A673 (cell line): ENCODE data around the gene MTHFD1L. TPM values are rescaled to one million over a fixed set of nuclear protein-coding genes. Genes with fewer than 3 reads are reported as not detected.

ENCODE experiments used
- BruUV-seq: library from RNA; stranded (reverse); fragments of 400-500 nt; replicated peaks from 2 replicates; lab custom pipeline; 2021; lab: Mats Ljungman, UMichigan
- CTCF ChIA-PET: fragments of 300-600 bp; sonication (Branson Sonifier 250); formaldehyde crosslinking; loops from one replicate; lab custom pipeline; 2022; ENCODE audit warnings: antibody characterized with exemption; lab: Charles Lee
- POLR2A ChIA-PET: fragments of 300-600 bp; sonication (Branson Sonifier 250); formaldehyde crosslinking; loops from one replicate; lab custom pipeline; 2022; ENCODE audit warnings: antibody characterized with exemption; ENCODE audit not compliant: low non-redundant PET; lab: Charles Lee
- DNase-seq: peaks from one replicate; pipeline ENCODE4 v3.0.0-alpha.2; 2015; ENCODE audit warnings: low spot score
- H3K27ac ChIP-seq: fragments of 200-600 bp; sonication (generic); 2 replicates; pipeline ENCODE4 v1.5.1; 2016; ENCODE audit warnings: mixed run types, low read depth, mild to moderate bottlenecking, mixed read lengths, antibody characterized with exemption, low read length; ENCODE audit not compliant: poor library complexity, severe bottlenecking
- H3K27me3 ChIP-seq: fragments of 200-600 bp; sonication (generic); replicated peaks from 2 replicates; pipeline ENCODE4 v1.6.1; 2017; ENCODE audit warnings: mixed run types, low read depth, mild to moderate bottlenecking, mixed read lengths, antibody characterized with exemption, low read length; ENCODE audit not compliant: insufficient read depth, poor library complexity
- H3K36me3 ChIP-seq: fragments of 200-600 bp; sonication (generic); 2 replicates; pipeline ENCODE4 v1.6.1; 2016; ENCODE audit warnings: mixed run types, mild to moderate bottlenecking, mixed read lengths, antibody characterized with exemption, low read length; ENCODE audit not compliant: insufficient read depth, poor library complexity, severe bottlenecking
- H3K4me1 ChIP-seq: fragments of 200-600 bp; sonication (generic); 2 replicates; pipeline ENCODE4 v1.6.1; 2017; ENCODE audit warnings: mixed run types, mild to moderate bottlenecking, mixed read lengths, antibody characterized with exemption, low read length; ENCODE audit not compliant: insufficient read depth, poor library complexity, severe bottlenecking
- H3K4me3 ChIP-seq: fragments of 200-600 bp; sonication (generic); 2 replicates; pipeline ENCODE4 v1.5.1; 2016; ENCODE audit warnings: low read depth, mixed run types, mild to moderate bottlenecking, mixed read lengths, low read length; ENCODE audit not compliant: poor library complexity, severe bottlenecking
- H3K9me3 ChIP-seq: fragments of 200-600 bp; sonication (generic); 2 replicates; pipeline ENCODE4 v1.6.1; 2016; ENCODE audit warnings: mixed run types, low read depth, mild to moderate bottlenecking, mixed read lengths, antibody characterized with exemption, low read length; ENCODE audit not compliant: poor library complexity, severe bottlenecking
- EZH2 ChIP-seq: fragments of 200-600 bp; sonication (generic); IDR thresholded peaks from 2 replicates; pipeline ENCODE4 v1.6.1; 2017; ENCODE audit warnings: borderline replicate concordance, low read depth, mild to moderate bottlenecking, mixed read lengths, antibody characterized with exemption, low read length; ENCODE audit not compliant: poor library complexity, severe bottlenecking
- intact Hi-C: fragments of 100-400 bp; cut with micrococcal nuclease; formaldehyde crosslinking; loops from one replicate; pipeline ENCODE4 v1.10.0; 2022; ENCODE audit not compliant: unreplicated experiment
- total RNA-seq: library from RNA; stranded (reverse); gene quantifications from 2 replicates; pipeline ENCODE4 v1.2.3, GENCODE V29; 2021
- TF ChIP-seq, protein P1 (sequence below): fragments of 300-800, 200-600 bp; sonication (generic); conservative IDR thresholded peaks from 2 replicates; pipeline ENCODE4 v1.5.1; 2017; ENCODE audit warnings: low read depth, mild to moderate bottlenecking, antibody characterized with exemption, low read length, moderate library complexity, mixed read lengths

MTHFD1L gene
- total RNA-seq, 1 experiment from 2014 or later: 78.7 TPM

DNA sequence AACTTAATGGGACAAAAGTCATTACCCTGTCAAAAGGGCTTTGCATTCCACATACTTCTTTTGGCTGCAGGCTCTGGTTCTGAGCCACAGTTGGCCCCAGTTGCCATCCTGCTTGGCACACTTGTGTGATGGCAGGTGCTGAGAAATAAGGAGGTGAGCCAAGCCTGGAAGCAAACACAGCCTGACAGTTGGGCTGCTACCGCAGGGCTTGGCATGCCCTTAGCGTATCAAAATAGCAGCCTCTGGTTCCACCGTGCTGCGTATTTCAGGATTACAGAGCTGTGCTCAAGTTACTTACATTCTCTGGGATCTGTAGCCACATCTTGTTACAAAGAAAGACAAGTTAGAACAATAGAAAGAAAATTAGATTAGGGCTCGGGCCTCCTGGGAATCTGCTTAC is 11.1 kb downstream of the MTHFD1L start:
- Histone ChIP-seq H3K27ac (peak overlapping the region; percentile 3), H3K4me3 (no peak overlapping the region), H3K27me3 (no peaks in the 10 kb centered on the region), H3K36me3 (peaks cover 4% of the 10 kb centered on the region), H3K9me3 (no peaks in the 10 kb centered on the region), H3K4me1 (peaks cover 16% of the 10 kb centered on the region)
- DNase-seq: peak; percentile 33
- CTCF ChIA-PET: interaction anchor here (0.7 kb wide), 1 partner anchor 923 kb away, joined by 3 read pairs; no protein-coding TSS in a partner anchor
- POLR2A ChIA-PET: no interaction called here
- no TSS peak for BruUV-seq
- no peak for TF ChIP-seq EZH2
- TF ChIP-seq, protein P1, sequence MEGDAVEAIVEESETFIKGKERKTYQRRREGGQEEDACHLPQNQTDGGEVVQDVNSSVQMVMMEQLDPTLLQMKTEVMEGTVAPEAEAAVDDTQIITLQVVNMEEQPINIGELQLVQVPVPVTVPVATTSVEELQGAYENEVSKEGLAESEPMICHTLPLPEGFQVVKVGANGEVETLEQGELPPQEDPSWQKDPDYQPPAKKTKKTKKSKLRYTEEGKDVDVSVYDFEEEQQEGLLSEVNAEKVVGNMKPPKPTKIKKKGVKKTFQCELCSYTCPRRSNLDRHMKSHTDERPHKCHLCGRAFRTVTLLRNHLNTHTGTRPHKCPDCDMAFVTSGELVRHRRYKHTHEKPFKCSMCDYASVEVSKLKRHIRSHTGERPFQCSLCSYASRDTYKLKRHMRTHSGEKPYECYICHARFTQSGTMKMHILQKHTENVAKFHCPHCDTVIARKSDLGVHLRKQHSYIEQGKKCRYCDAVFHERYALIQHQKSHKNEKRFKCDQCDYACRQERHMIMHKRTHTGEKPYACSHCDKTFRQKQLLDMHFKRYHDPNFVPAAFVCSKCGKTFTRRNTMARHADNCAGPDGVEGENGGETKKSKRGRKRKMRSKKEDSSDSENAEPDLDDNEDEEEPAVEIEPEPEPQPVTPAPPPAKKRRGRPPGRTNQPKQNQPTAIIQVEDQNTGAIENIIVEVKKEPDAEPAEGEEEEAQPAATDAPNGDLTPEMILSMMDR: 0 out of 2 replicates have a peak, but pooled peaks have one; percentile 20
- intact Hi-C loops: no loop called here

DNA sequence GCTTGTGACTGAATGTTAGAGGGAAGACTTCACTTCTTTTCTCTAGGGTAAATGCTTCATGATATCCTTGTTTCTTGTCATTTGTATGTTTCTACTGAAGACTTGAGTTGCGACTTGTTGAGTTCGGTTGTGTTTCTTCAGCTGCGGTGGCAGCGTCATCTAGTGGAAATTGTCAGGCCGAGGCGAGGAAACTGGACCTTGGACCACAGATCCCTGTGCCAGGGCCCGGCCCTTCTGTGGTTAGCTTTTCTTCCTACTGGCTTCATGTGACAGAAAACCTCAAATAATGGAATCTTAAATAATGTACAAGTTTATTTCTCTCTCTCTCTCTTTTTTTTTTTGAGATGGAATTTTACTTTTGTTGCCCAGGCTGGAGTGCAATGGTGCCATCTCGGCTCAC is 12.4 kb downstream of the MTHFD1L start:
- Histone ChIP-seq H3K27ac (no peak overlapping the region), H3K36me3 (peaks cover 4% of the 10 kb centered on the region), H3K4me1 (peaks cover 27% of the 10 kb centered on the region), H3K9me3 (no peaks in the 10 kb centered on the region), H3K27me3 (no peaks in the 10 kb centered on the region), H3K4me3 (no peak overlapping the region)
- DNase-seq: no peak
- ChIA-PET POLR2A (no interaction called here), CTCF (no interaction called here)
- intact Hi-C loops: no loop called here
- TF ChIP-seq EZH2: no peak
- BruUV-seq: no TSS peak

DNA sequence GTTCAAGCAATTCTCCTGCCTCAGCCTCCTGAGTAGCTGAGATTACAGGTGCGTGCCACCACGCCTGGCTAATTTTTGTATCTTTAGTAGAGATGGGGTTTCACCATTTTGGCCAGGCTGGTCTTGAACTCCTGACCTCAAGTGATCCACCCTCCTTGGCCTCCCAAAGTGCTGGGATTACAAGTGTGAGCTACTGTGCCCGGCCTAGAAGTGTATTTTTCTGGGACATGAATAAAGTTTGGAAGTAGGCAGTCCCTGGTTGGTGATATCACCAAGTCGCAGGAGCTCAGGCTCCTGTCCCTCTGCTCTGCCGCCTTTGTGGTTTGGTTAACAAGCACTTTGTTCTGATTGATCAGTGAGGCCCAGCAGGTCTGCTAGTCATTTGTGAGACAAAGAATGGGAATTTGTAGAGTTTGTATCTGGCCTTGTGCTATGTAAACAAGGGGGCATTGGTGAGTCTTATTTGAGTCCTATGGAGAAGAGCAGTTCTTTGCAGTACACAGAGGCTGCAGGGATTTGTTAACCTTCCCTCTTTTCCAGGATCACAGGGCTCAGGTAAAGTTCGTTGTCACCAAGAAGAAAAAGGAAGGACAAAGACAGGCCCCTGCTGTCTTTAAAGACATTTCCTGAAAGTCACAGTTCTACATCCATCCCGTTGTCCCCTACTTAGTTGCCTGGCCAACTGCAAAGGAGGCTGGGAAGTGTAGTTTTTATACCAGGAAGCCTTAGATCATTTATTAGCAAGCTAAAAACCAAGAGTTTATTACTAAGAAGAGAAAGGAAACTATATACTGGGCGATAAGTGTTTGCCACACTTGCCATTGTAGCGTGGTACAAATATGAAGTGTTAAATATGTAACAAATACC is 13.1 kb downstream of the MTHFD1L start:
- CTCF ChIA-PET: no interaction called here
- DNase-seq: no peak
- Histone ChIP-seq H3K4me1 (peaks cover 32% of the 10 kb centered on the region), H3K36me3 (peaks cover 4% of the 10 kb centered on the region), H3K27ac (no peak overlapping the region), H3K9me3 (no peaks in the 10 kb centered on the region), H3K27me3 (no peaks in the 10 kb centered on the region), H3K4me3 (no peak overlapping the region)
- no peak for TF ChIP-seq EZH2
- TF ChIP-seq, protein P1: no peak
- BruUV-seq: no TSS peak
- intact Hi-C loops: no loop called here
- POLR2A ChIA-PET: no interaction called here

DNA sequence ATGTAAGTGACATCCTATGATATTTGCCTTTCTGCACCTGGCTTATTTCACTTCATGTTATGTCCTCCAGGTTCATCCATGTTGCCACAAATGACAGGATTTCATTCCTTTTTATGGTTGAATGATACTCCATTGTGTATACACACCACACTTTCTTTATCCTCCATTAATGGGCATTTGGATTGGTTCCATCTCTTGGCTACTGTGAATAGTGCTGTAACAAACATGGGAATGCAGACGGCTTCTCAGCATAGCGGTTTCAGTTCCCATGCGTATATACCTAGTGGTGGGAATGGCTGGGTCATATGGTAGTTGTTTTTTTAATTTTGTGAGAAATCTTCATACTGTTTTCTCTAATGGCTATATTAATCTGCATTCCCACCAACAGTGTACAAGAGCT is 14.8 kb downstream of the MTHFD1L start:
- H3K4me3 ChIP-seq: no peak overlapping the region
- DNase-seq: no peak
- intact Hi-C loops: no loop called here
- no peak for TF ChIP-seq EZH2
- TF ChIP-seq, protein P1: no peak
- ChIA-PET POLR2A (no interaction called here), CTCF (no interaction called here)
- H3K9me3 ChIP-seq: no peaks in the 10 kb centered on the region
- no peaks in the 10 kb centered on the region for H3K27me3 ChIP-seq
- H3K4me1 ChIP-seq: peaks cover 33% of the 10 kb centered on the region
- BruUV-seq: no TSS peak
- peaks cover 11% of the 10 kb centered on the region for H3K36me3 ChIP-seq
- H3K27ac ChIP-seq: no peak overlapping the region
